Activated naive CD4-positive, alpha-beta T cell treated with anti-CD3 and anti-CD28 coated beads, Interleukin-2, amount 50 U/mL, for 24 hours (primary cell): ENCODE measurements around the gene KIAA0513.

ENCODE experiments used
- H3K27ac Mint-ChIP-seq: one replicate; pipeline ENCODE4 v1.8.0; 2021; ENCODE audit warnings: mild to moderate bottlenecking, mixed read lengths
- H3K27me3 Mint-ChIP-seq: one replicate; pipeline ENCODE4 v1.8.0; 2021; ENCODE audit warnings: mixed read lengths
- H3K36me3 Mint-ChIP-seq: one replicate; pipeline ENCODE4 v1.8.0; 2021; ENCODE audit warnings: mixed read lengths
- H3K4me1 Mint-ChIP-seq: one replicate; pipeline ENCODE4 v1.8.0; 2021; ENCODE audit warnings: mixed read lengths
- H3K4me3 Mint-ChIP-seq: one replicate; pipeline ENCODE4 v1.8.0; 2021; ENCODE audit warnings: mild to moderate bottlenecking, mixed read lengths
- H3K9me3 Mint-ChIP-seq: one replicate; pipeline ENCODE4 v1.8.0; 2021; ENCODE audit warnings: mixed read lengths

Gene KIAA0513

GRCh38 chr16:85064186-85064585 lies 36.6 kb downstream of the KIAA0513 start:
- no peak overlapping the region for H3K27ac Mint-ChIP-seq
- H3K27me3 Mint-ChIP-seq: no peaks in the 10 kb centered on the region
- H3K4me1 Mint-ChIP-seq: no peaks in the 10 kb centered on the region
- H3K9me3 Mint-ChIP-seq: no peaks in the 10 kb centered on the region
- H3K4me3 Mint-ChIP-seq: no peak overlapping the region
- H3K36me3 Mint-ChIP-seq: peaks cover 7% of the 10 kb centered on the region

- Mint-ChIP-seq H3K4me3 (no peak overlapping the region), H3K27me3 (no peaks in the 10 kb centered on the region), H3K9me3 (no peaks in the 10 kb centered on the region), H3K27ac (no peak overlapping the region), H3K36me3 (peaks cover 8% of the 10 kb centered on the region), H3K4me1 (no peaks in the 10 kb centered on the region)
These were observed 37.5 kb downstream of the KIAA0513 start for GRCh38 chr16:85065099-85065498.

DNA sequence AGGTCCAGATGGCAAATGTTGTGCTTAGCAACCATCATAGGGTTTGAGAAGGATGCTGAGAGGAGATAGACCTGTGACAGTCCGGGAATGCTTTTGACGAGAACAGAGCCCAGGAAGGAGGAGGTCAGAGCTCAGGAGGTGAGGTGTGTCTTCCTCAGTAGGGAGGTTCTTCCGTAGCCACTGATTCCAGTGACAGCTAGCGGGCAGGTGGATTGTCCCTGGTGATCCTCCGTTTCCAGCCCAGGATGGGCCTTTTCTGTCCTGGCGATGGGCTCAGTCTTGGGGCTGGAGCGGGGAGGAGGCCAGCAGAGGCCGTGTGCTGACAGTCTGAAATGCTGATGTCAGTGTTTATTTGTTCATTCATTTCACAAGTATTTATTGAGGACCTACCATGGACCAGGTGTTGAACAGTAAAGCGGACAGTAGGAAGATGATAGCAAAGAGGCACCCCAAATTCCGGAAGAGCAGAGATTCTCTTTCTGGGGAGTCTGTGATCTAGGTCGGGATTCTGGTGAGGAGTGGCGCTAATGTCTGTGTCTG lies 38.8 kb downstream of the KIAA0513 start:
- Mint-ChIP-seq H3K4me1 (no peaks in the 10 kb centered on the region), H3K36me3 (peaks cover 9% of the 10 kb centered on the region), H3K9me3 (no peaks in the 10 kb centered on the region), H3K27ac (no peak overlapping the region), H3K4me3 (no peak overlapping the region), H3K27me3 (no peaks in the 10 kb centered on the region)

DNA sequence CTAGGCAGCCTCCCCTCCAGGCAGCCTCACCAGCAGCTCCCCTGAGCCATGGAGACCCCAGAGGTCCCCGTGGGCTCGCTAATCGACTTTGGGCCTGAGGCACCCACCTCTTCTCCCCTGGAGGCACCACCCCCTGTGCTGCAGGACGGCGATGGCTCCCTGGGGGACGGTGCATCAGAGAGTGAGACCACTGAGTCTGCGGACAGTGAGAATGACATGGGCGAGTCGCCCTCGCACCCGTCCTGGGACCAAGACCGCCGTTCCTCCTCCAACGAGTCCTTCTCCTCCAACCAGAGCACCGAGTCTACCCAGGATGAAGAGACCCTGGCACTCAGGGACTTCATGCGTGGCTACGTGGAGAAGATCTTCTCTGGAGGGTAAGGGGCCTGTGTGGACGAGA lies 39.4 kb downstream of the KIAA0513 start:
- Mint-ChIP-seq H3K9me3 (no peaks in the 10 kb centered on the region), H3K4me3 (no peak overlapping the region), H3K27ac (no peak overlapping the region), H3K36me3 (peaks cover 14% of the 10 kb centered on the region), H3K27me3 (no peaks in the 10 kb centered on the region), H3K4me1 (no peaks in the 10 kb centered on the region)

DNA sequence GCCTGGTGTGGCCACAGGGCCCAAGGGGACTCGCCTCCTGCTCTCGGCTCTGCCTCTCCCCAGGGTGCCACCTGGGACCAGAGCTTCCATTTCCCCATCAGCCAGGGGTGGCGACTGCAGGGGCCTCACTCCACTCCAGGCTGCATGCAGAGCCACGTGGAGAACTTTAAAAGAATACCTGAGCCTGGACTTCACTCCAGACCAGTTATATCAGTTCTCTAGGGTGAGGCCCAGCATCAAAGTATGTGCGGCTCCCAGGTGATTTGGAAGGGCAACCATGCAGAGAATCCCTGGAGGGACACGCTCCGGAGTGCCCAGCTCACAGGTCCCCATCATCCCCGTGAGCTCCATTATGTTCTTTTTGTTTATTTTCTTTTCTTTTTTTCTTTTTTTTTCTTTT lies 39.8 kb downstream of the KIAA0513 start:
- H3K27ac Mint-ChIP-seq: no peak overlapping the region

GRCh38 chr16:85068746-85069145 lies 41.2 kb downstream of the KIAA0513 start:
- Mint-ChIP-seq H3K4me1 (no peaks in the 10 kb centered on the region), H3K4me3 (no peak overlapping the region), H3K9me3 (no peaks in the 10 kb centered on the region), H3K27me3 (no peaks in the 10 kb centered on the region), H3K36me3 (peaks cover 14% of the 10 kb centered on the region), H3K27ac (no peak overlapping the region)

More for the DNA sequence above, 39.8 kb downstream of the KIAA0513 start:
- H3K27me3 Mint-ChIP-seq: no peaks in the 10 kb centered on the region
- H3K36me3 Mint-ChIP-seq: peaks cover 14% of the 10 kb centered on the region
- no peak overlapping the region for H3K4me3 Mint-ChIP-seq
- no peaks in the 10 kb centered on the region for H3K4me1 Mint-ChIP-seq
- H3K9me3 Mint-ChIP-seq: no peaks in the 10 kb centered on the region

DNA sequence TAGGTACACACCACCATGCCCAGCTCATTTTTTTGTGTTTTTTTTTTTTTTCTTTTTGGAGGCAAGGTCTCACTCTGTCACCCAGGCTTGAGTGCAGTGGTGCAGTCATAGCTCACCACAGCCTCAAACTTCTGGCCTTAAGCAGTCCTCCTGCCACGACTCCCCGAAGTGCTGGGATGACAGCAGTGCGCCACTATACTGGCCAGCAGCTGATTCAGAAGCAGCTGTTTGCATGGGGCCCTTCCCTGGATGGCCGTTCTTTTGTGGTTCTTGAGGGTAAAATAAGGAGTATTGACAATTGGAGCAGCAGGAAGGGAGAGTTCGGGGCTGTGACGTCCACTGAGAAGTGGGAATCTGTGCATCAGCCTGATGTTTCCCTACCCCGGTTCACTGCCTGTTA lies 41.6 kb downstream of the KIAA0513 start:
- Mint-ChIP-seq H3K27ac (no peak overlapping the region), H3K36me3 (peaks cover 14% of the 10 kb centered on the region)

DNA sequence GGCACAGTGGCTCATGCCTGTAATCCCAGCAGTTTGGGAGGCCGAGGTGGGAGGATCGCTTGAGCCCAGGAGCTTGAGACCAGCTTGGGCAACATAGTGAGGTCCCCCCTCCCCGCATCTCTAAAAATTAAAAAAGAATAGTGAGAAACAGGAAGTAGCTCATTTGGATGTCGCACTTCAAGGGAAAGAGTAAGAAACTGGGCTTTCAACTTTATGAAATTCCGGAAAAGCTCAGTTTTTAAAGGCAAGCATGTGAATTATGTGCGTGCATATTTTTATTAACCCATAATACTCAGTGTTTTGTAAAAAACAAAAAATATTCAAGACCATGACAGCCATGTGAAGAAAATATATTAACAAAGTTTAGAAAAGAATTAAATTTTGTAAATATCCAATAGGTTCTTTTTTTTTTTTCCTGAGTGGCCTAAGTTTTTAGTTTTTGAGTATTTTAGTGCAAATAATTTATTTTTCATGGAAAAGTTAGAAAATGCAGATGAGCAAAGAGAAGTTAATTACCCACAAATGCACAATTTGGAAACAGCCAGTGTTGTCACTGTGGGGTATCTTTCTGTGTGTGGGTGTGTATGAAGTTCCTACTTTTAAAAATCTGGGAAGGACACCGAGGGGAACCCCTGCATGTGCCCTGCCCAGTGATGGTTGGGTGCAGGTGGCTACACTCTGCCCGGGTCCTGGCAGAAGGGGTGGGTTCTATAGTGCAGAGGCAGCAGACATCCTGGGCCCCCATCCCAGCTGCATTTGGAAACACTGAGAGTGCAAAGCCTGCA lies 44.7 kb downstream of the KIAA0513 start:
- Mint-ChIP-seq H3K27ac (no peak overlapping the region), H3K27me3 (no peaks in the 10 kb centered on the region), H3K36me3 (peaks cover 10% of the 10 kb centered on the region), H3K4me3 (no peak overlapping the region), H3K4me1 (no peaks in the 10 kb centered on the region), H3K9me3 (no peaks in the 10 kb centered on the region)

More for the DNA sequence above, 41.6 kb downstream of the KIAA0513 start:
- Mint-ChIP-seq H3K4me1 (no peaks in the 10 kb centered on the region), H3K4me3 (no peak overlapping the region), H3K27me3 (no peaks in the 10 kb centered on the region), H3K9me3 (no peaks in the 10 kb centered on the region)

- H3K9me3 Mint-ChIP-seq: no peaks in the 10 kb centered on the region
- no peaks in the 10 kb centered on the region for H3K4me1 Mint-ChIP-seq
- H3K4me3 Mint-ChIP-seq: no peak overlapping the region
- H3K27me3 Mint-ChIP-seq: no peaks in the 10 kb centered on the region
- H3K27ac Mint-ChIP-seq: no peak overlapping the region
- H3K36me3 Mint-ChIP-seq: peaks cover 10% of the 10 kb centered on the region
These were observed 45.4 kb downstream of the KIAA0513 start for GRCh38 chr16:85072947-85073346.

- H3K4me1 Mint-ChIP-seq: no peaks in the 10 kb centered on the region
These were observed 46.8 kb downstream of the KIAA0513 start for GRCh38 chr16:85074225-85074914.

GRCh38 chr16:85075236-85075924 lies 47.8 kb downstream of the KIAA0513 start:
- Mint-ChIP-seq H3K36me3 (peaks cover 9% of the 10 kb centered on the region), H3K27ac (no peak overlapping the region), H3K27me3 (no peaks in the 10 kb centered on the region), H3K4me1 (no peaks in the 10 kb centered on the region), H3K4me3 (no peak overlapping the region), H3K9me3 (no peaks in the 10 kb centered on the region)

More at GRCh38 chr16:85074225-85074914, 46.8 kb downstream of the KIAA0513 start:
- H3K36me3 Mint-ChIP-seq: peaks cover 9% of the 10 kb centered on the region
- no peak overlapping the region for H3K4me3 Mint-ChIP-seq
- H3K27me3 Mint-ChIP-seq: no peaks in the 10 kb centered on the region
- no peaks in the 10 kb centered on the region for H3K9me3 Mint-ChIP-seq
- H3K27ac Mint-ChIP-seq: no peak overlapping the region

GRCh38 chr16:85077039-85077438 lies 49.4 kb downstream of the KIAA0513 start:
- no peaks in the 10 kb centered on the region for H3K27me3 Mint-ChIP-seq
- H3K9me3 Mint-ChIP-seq: no peaks in the 10 kb centered on the region
- no peak overlapping the region for H3K4me3 Mint-ChIP-seq
- H3K27ac Mint-ChIP-seq: no peak overlapping the region
- no peaks in the 10 kb centered on the region for H3K4me1 Mint-ChIP-seq
- H3K36me3 Mint-ChIP-seq: peaks cover 4% of the 10 kb centered on the region

DNA sequence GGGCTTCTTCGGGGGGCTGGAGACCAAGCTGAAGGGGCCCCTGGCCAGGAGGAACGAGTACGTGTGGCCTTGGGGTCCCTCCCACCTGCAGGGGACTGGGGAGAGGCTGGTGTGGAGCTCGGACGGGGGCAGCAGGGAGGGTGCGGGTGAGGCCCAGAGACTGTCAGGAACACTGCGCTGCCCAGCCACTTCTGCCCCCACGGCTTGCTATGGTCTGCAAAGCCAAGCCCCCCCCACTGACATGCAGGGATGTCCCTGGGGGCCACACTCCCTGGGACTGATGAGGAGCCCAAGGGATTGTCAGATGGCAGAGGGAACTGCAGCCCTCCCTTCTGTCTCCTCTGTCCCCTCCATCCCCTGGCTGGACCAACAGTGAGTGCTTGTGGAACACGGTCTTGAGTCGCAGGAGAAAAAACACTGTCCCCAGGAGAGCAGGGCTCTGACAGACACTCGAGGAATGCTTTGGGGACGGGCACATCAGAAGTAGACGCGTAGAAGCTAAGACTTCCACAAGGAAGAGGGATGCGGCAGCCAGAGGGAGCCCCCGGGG lies 50.1 kb downstream of the KIAA0513 start:
- H3K27ac Mint-ChIP-seq: no peak overlapping the region
- no peaks in the 10 kb centered on the region for H3K4me1 Mint-ChIP-seq
- H3K9me3 Mint-ChIP-seq: no peaks in the 10 kb centered on the region
- H3K36me3 Mint-ChIP-seq: peaks cover 4% of the 10 kb centered on the region
- H3K4me3 Mint-ChIP-seq: no peak overlapping the region
- no peaks in the 10 kb centered on the region for H3K27me3 Mint-ChIP-seq

GRCh38 chr16:85078226-85078625 lies 50.6 kb downstream of the KIAA0513 start:
- no peaks in the 10 kb centered on the region for H3K27me3 Mint-ChIP-seq

GRCh38 chr16:85078952-85079351 lies 51.4 kb downstream of the KIAA0513 start:
- no peaks in the 10 kb centered on the region for H3K9me3 Mint-ChIP-seq
- peaks cover 4% of the 10 kb centered on the region for H3K4me1 Mint-ChIP-seq
- H3K27me3 Mint-ChIP-seq: no peaks in the 10 kb centered on the region
- H3K36me3 Mint-ChIP-seq: peaks cover 4% of the 10 kb centered on the region
- no peak overlapping the region for H3K4me3 Mint-ChIP-seq
- no peak overlapping the region for H3K27ac Mint-ChIP-seq

More at GRCh38 chr16:85078226-85078625, 50.6 kb downstream of the KIAA0513 start:
- Mint-ChIP-seq H3K4me1 (peaks cover 3% of the 10 kb centered on the region), H3K4me3 (no peak overlapping the region), H3K27ac (no peak overlapping the region), H3K9me3 (no peaks in the 10 kb centered on the region), H3K36me3 (peaks cover 4% of the 10 kb centered on the region)
